ENCODE data around the gene ABCD1. TPM values are rescaled to one million over a fixed set of nuclear protein-coding genes. Genes with fewer than 3 reads are reported as not detected.

Gene ABCD1
- total RNA-seq, 1 experiment from 2014 or later = 86.6 TPM

GRCh38 chrX:153778181-153778580 is 53.5 kb downstream of the ABCD1 start:
- no peaks in the 10 kb centered on the region for H3K27me3 ChIP-seq (ENCODE audit: control insufficient read depth, insufficient read depth, low read length)
- no peaks in the 10 kb centered on the region for H3K9me3 ChIP-seq (ENCODE audit: control insufficient read depth, insufficient read depth, low read depth, low read length)
- H3K36me3 ChIP-seq (ENCODE audit: control insufficient read depth, insufficient read depth, low read length) = no peaks in the 10 kb centered on the region
- intact Hi-C loops (cut with micrococcal nuclease; ENCODE audit: unreplicated experiment) (no loop called here), in situ Hi-C loops (cut with HindIII; ENCODE audit: low pct_unique_long_range_greater_than_20kb, low sequenced_read_pairs) (no loop called here)
- ChIA-PET POLR2A (interaction anchor here (1.1 kb wide), 1 partner anchor 101 kb away, joined by 4 read pairs; no protein-coding TSS in a partner anchor), CTCF (no interaction called here)
- TF ChIP-seq REST (IDR thresholded peaks at IDR 0.05; ENCODE audit: insufficient read depth in 1 of 2, low read depth in 2 of 2, low read length in 1 of 2) (no peak), TCF7L2 (IDR thresholded peaks at IDR 0.05; ENCODE audit: low read depth, low read length) (no peak), CTCF (IDR thresholded peaks at IDR 0.05) (no peak), SIN3A (IDR thresholded peaks at IDR 0.05; ENCODE audit: borderline replicate concordance, insufficient read depth, low read depth, low read length) (no peak), POLR2AphosphoS5 (IDR thresholded peaks at IDR 0.05; ENCODE audit: low read depth, low read length) (no peak)
- no peak overlapping the region for H3K27ac ChIP-seq (ENCODE audit: low read length)
- H3K4me1 ChIP-seq (ENCODE audit: control insufficient read depth, insufficient read depth, low read length) = peaks cover 16% of the 10 kb centered on the region
- BruUV-seq (replicated peaks) = no TSS peak
- ATAC-seq = no peak
- no peak overlapping the region for H3K4me3 ChIP-seq (ENCODE audit: low read depth in 2 of 2, low read length in 2 of 2)
- no peak for DNase-seq (ENCODE audit: low read depth, low spot score)

GRCh38 chrX:153778684-153779101 is 54.0 kb downstream of the ABCD1 start:
- no peak overlapping the region for H3K27ac ChIP-seq (ENCODE audit: low read length)
- no peak for DNase-seq (ENCODE audit: low read depth, low spot score)
- ATAC-seq = no peak
- H3K4me3 ChIP-seq (ENCODE audit: low read depth in 2 of 2, low read length in 2 of 2) = no peak overlapping the region
- H3K36me3 ChIP-seq (ENCODE audit: control insufficient read depth, insufficient read depth, low read length) = no peaks in the 10 kb centered on the region
- intact Hi-C loops (cut with micrococcal nuclease; ENCODE audit: unreplicated experiment) = no loop called here
- ChIA-PET POLR2A (interaction anchor here (1.1 kb wide), 1 partner anchor 100 kb away, joined by 4 read pairs; no protein-coding TSS in a partner anchor), CTCF (no interaction called here)
- H3K27me3 ChIP-seq (ENCODE audit: control insufficient read depth, insufficient read depth, low read length) = no peaks in the 10 kb centered on the region
- peaks cover 16% of the 10 kb centered on the region for H3K4me1 ChIP-seq (ENCODE audit: control insufficient read depth, insufficient read depth, low read length)
- H3K9me3 ChIP-seq (ENCODE audit: control insufficient read depth, insufficient read depth, low read depth, low read length) = no peaks in the 10 kb centered on the region
- TF ChIP-seq POLR2AphosphoS5 (IDR thresholded peaks at IDR 0.05; ENCODE audit: low read depth, low read length) = no peak
- TF ChIP-seq TCF7L2 (IDR thresholded peaks at IDR 0.05; ENCODE audit: low read depth, low read length) = no peak
- TF ChIP-seq SIN3A (IDR thresholded peaks at IDR 0.05; ENCODE audit: borderline replicate concordance, insufficient read depth, low read depth, low read length) = no peak
- no peak for TF ChIP-seq REST (IDR thresholded peaks at IDR 0.05; ENCODE audit: insufficient read depth in 1 of 2, low read depth in 2 of 2, low read length in 1 of 2)
- no peak for TF ChIP-seq CTCF (IDR thresholded peaks at IDR 0.05)
- BruUV-seq (replicated peaks) = no TSS peak
- in situ Hi-C loops (cut with HindIII; ENCODE audit: low pct_unique_long_range_greater_than_20kb, low sequenced_read_pairs) = no loop called here

Measured in Panc1 (cell line).